GM21381 (cell line): ENCODE measurements around the gene CHKB.
"Not testable (repeated sequence)": the region's sequence is repeated elsewhere in the genome, so short reads cannot be mapped to it uniquely, and the experiment has no call there.

Experiments used
- ATAC-seq: cut with Tn5 transposase; IDR thresholded peaks from one replicate; pipeline ENCODE4 v1.9.1; 2021; ENCODE audit warnings: mild to moderate bottlenecking, moderate library complexity; ENCODE audit not compliant: unreplicated experiment

Gene CHKB, protein sequence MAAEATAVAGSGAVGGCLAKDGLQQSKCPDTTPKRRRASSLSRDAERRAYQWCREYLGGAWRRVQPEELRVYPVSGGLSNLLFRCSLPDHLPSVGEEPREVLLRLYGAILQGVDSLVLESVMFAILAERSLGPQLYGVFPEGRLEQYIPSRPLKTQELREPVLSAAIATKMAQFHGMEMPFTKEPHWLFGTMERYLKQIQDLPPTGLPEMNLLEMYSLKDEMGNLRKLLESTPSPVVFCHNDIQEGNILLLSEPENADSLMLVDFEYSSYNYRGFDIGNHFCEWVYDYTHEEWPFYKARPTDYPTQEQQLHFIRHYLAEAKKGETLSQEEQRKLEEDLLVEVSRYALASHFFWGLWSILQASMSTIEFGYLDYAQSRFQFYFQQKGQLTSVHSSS

GRCh38 chr22:50582493-50583293, at the start of gene CHKB:
TSS of gene CHKB (minus strand) at chr22:50582849. CDS start at chr22:50582781, 68 bp downstream.
- ATAC-seq: peak; percentile 86

- ATAC-seq: no peak
Measured at GRCh38 chr22:50630376-50630775, 47.7 kb upstream of the CHKB start.

DNA sequence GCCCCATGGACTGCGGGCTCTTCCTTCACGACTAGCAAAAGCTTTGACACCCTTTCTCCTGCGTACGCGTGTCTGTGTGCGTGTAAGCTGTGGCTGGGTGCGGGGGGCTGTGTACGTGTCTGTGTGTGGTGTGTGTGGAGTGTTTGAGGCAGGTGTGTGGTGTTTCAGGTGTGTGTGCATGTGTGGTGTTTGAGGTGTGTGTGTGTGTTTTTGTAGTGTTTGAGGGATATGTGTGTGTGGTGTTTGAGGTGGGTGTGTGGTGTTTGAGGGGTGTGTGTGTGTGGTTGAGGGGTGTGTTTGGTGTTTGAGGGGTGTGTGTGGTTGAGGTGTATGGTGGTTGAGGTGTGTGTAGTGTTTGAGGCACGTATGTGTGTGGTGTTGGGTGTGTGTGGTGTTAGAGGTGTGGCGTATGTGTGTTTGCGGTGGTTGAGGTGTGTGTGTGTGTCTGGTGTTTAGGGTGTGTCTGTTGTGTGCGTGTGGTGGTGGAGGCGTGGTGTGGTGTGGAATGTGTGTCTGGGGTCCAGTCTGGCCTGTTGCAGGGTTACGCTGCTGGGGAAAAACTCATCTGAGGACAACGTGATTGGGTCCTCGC, 46.0 kb upstream of the CHKB start:
- no peak for ATAC-seq

GRCh38 chr22:50627642-50628542, 45.2 kb upstream of the CHKB start, which contains the start of gene ARSA:
TSS of gene ARSA (minus strand) at chr22:50628152. CDS start at chr22:50627779, 373 bp downstream.
- peak; percentile 78 for ATAC-seq

DNA sequence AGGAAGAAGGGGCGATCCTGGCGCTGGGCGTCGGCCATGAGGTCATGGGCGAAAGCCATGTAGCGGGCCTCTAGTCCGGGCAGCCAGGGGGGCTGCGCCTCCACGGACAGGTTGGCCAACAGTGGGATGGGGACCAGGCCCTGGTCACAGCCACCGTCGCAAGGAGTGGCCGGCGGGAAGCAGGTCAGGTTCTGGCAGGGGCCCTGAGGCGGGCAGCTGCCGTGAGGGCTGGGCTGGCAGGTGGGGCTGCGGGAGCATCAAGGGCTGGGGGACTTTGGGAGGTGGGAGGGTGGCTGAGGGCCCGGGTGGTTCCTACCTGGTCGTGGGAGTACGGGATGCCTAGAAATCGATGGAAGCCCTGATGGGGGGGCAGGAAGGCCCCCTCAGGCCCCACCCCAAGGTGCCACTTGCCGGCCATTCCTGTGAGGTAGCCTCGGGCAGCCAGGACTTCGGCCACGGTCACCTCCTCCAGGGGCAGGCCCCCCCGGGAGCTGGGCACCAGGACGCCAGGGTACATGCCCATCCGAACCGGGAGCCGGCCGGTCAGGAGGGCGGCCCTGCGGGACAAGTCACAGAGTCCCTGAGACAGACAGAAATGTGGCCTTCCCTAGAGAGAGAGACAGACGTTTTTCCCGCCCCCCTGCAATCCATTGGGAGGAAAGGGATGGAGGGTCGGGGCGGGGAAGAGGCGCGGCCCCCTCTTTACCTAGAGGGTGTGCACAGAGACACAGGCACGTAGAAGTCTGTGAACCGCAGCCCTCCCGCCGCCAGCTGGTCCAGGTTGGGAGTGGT, 44.4 kb upstream of the CHKB start:
- ATAC-seq: no peak

DNA sequence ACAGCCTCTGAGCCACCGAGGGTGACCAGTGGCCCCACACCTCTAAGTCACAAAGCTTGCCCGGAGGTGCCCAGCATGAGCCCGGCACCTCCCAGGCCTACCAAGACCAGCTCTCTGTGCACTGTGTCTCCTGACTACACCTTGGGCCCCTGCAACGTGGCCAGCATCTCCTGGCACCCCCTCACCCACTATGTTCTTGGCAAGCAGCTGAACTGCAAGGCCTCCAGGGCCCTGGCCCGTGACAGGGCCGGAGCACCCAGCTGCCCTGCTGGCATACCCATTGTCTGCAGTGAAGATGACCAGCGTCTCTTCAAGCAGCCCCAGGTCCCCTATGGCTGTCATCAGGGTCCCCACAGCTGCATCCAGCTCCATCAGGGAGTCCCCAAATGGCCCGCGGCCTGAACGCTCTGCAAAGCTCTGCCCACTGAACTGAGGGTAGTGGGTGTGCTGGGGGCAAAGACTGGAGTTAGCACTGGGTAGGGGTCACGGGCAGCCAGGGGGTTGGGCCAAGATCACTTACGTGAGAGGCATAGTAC, 43.7 kb upstream of the CHKB start:
- no peak for ATAC-seq

DNA sequence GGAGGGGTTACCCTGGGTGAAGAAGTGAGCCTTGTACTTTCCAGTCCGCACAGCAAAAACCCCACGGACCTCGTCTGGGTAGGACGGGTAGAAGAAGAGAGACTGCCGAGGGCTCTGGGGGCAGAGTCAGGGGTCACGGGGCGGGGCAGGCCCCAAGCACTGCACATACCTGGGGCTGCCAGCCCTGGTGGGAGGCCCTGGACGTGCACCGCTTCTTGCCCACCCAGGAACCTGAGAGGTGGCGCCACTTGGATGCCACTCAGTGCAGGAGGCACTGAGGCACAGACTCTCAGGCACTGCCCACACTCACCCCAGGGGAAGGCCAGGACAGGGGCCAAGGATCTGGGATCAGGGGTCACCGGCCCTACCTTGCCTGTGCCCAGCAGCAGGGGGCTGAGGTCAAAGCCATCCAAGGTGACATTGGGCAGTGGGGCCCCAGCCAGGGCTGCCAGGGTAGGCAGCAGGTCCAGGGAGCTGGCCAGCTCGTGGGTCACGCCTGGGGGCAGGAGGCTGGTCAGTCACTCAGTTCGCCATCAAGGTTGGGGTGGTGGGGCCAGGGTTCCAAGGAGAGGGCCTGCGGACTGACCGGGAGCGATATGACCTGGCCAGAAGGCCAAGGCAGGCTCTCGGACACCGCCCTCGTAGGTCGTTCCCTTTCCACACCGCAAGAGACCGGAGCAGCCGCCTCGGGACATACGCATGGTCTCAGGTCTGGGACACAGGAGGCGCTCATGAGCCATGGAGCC, 43.1 kb upstream of the CHKB start:
- no peak for ATAC-seq

GRCh38 chr22:50625131-50625567, 42.5 kb upstream of the CHKB start:
- ATAC-seq: no peak

DNA sequence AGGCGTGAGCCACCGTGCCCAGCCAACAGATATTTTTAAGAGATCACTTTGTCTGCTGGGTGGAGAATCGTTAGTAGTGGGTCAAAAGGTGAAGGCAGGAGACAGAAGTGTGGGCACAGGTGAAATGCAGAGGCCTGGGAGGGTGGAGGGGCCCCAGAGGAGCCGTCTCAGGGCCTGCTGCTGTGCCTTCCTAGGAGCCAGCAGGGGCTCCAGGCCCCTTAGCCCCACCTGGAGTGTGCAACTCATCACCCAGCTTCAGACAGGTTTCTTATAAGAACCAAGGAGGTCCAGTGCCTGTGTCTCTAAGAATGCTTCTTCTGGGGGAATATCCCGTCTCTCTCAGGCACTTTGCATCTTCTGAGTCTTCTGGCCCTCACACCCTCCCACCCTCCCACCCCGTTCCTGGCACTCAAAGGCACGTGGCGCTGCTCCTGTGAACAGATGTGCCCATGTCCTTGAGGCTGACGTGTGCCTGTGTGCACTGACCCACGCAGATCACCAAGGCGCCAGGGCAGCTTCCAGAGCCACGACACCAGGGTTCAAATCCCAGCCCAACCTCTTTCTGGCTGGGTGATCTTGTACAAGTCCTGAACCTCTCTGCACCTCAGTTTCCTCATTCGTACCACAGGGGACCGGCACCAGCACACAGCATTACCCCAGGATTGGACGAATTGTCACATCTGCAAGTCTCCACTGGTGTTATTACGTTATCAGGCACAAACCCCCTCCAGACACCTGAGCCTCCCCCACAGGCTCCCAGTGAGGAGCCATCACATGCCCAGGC, 41.9 kb upstream of the CHKB start:
- no peak for ATAC-seq

DNA sequence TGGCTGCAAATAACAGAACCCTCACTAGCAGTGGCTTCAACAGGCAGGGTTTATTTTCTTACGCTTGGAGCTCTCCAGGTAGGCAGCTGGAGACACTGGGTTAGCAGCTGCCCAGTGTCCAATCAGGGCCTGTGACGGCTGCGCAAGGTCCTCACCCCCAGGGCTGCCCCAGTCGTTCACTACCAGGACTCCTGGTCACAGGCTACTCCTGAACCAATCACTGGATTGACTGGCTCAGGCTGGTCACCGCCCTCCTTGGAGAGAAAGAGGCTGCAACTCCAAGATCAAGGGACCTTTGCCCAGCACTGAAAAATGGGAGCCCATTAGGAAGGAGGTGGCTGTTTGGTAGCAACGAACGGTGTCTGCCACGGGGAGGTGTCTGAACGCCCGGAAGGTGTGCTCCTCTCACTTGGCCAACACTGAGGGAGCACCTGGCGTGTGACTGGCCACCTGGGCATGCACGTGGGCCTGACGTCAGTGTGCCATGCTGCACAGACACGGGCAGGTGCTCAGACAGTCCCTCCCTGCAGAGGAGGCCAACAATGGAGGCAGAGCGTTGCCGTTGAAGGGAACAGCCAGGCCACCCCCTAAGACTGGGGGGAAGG, 40.2 kb upstream of the CHKB start:
- ATAC-seq: no peak

- ATAC-seq: no peak
Measured at GRCh38 chr22:50621948-50622722, 39.5 kb upstream of the CHKB start.

DNA sequence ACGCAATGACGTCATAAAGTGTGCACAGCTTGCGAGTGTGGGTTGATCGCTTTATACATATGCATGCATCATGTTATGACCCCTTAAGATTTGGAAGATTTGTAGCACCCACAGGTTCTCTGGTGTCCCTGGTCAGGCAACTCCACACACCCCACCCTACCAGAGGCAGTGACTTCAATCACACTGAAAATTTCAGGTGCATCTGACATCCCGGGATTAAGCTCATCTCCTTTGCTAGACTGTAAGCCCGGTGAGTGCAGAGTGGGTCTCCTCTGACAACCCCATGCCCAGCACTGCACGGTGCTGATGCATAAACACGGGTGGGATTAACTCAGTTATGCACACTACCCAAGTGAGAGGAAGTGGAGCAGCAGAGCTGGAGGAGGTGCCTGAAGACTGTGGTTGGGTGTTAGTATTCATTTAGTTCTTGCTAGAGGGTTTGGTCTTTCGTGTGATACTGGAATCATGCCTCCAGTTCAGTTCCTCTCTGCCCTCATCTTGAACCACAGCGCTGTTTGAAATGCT, 38.8 kb upstream of the CHKB start:
- peak; percentile 40 for ATAC-seq

- peak; percentile 60 for ATAC-seq
Measured at GRCh38 chr22:50620593-50621355, 38.1 kb upstream of the CHKB start.

GRCh38 chr22:50614296-50614695, 31.6 kb upstream of the CHKB start:
- ATAC-seq: not testable (repeated sequence)

- ATAC-seq: no peak
Measured at GRCh38 chr22:50613291-50613981, 30.8 kb upstream of the CHKB start.
